Skin of body (tissue), 2 donors: Measurements from ENCODE around the gene TAL1. TPM values are rescaled to one million over a fixed set of nuclear protein-coding genes. Genes with fewer than 3 reads are reported as not detected.
A peak's percentile ranks its signal among the peaks of the same experiment; 100 is the strongest.
"Not testable (repeated sequence)": the region's sequence is repeated elsewhere in the genome, so short reads cannot be mapped to it uniquely, and the experiment has no call there.

ENCODE experiments used
- DNase-seq: peaks from one replicate; lab custom pipeline; 2025; lab: John Stamatoyannopoulos, UW
- total RNA-seq: library from RNA; depleted of rRNA; stranded (reverse); fragments of >200 nt; gene quantifications from one replicate; pipeline ENCODE4 v1.2.3, GENCODE V29; 2014

The TAL1 gene
- total RNA-seq: 5.3 TPM

- DNase-seq: no peak
Measured at GRCh38 chr1:47232187-47232874, at the start of gene TAL1. TSS of gene TAL1 (minus strand) at chr1:47232225. CDS start at chr1:47225888, 6,337 bp downstream.

- DNase-seq: no peak
Measured at GRCh38 chr1:47280142-47280541, 48.1 kb upstream of the TAL1 start.

GRCh38 chr1:47276850-47277249, 44.8 kb upstream of the TAL1 start:
- no peak for DNase-seq

GRCh38 chr1:47275811-47276210, 43.8 kb upstream of the TAL1 start:
- DNase-seq: not testable (repeated sequence)

GRCh38 chr1:47265529-47265928, 33.5 kb upstream of the TAL1 start:
- DNase-seq: not testable (repeated sequence)

GRCh38 chr1:47262787-47263413, 30.9 kb upstream of the TAL1 start:
- peak; percentile 14 for DNase-seq

GRCh38 chr1:47257224-47257623, 25.2 kb upstream of the TAL1 start:
- DNase-seq: no peak

- DNase-seq: no peak
Measured at GRCh38 chr1:47252795-47253194, 20.8 kb upstream of the TAL1 start.

GRCh38 chr1:47252369-47252768, 20.3 kb upstream of the TAL1 start:
- DNase-seq: no peak

- DNase-seq: no peak
Measured at GRCh38 chr1:47249755-47250154, 17.7 kb upstream of the TAL1 start.

GRCh38 chr1:47244339-47244862, 12.4 kb upstream of the TAL1 start:
- DNase-seq: no peak

- DNase-seq: no peak
Measured at GRCh38 chr1:47243910-47244309, 11.9 kb upstream of the TAL1 start.

- no peak for DNase-seq
Measured at GRCh38 chr1:47241114-47242113, 9.4 kb upstream of the TAL1 start.

- no peak for DNase-seq
Measured at GRCh38 chr1:47238935-47239592, 7.0 kb upstream of the TAL1 start.

GRCh38 chr1:47235806-47236205, 3.8 kb upstream of the TAL1 start:
- DNase-seq: no peak

GRCh38 chr1:47235241-47235681, 3.2 kb upstream of the TAL1 start:
- no peak for DNase-seq

GRCh38 chr1:47233186-47233585, 1.2 kb upstream of the TAL1 start:
- DNase-seq: no peak

GRCh38 chr1:47231301-47232186, 481 bp downstream of the TAL1 start:
- peak; percentile 47 for DNase-seq

- DNase-seq: no peak
Measured at GRCh38 chr1:47230692-47231300, 1.2 kb downstream of the TAL1 start.
